Measurements from ENCODE around the gene GPC5. TPM values are rescaled to one million over a fixed set of nuclear protein-coding genes. Genes with fewer than 3 reads are reported as not detected.

Gene GPC5
- total RNA-seq, 4 donors from 2014 or later: 0.24 to 30.8 (median 1.8) TPM; not detected in 1

GRCh38 chr13:92412996-92413395 is 1014.6 kb downstream of the GPC5 start:
- TF ChIP-seq POLR2A (IDR thresholded peaks at IDR 0.05): no peak
- TF ChIP-seq CTCF (IDR thresholded peaks at IDR 0.05): no peak
- H3K27me3 ChIP-seq: no peaks in the 10 kb centered on the region
- intact Hi-C loops (cut with DNase I; ENCODE audit: low total_unique reads): no loop called here
- H3K4me3 ChIP-seq: no peak overlapping the region
- H3K36me3 ChIP-seq: no peaks in the 10 kb centered on the region
- H3K27ac ChIP-seq: no peak overlapping the region
- H3K4me1 ChIP-seq: no peaks in the 10 kb centered on the region
- no peak for DNase-seq
- no peaks in the 10 kb centered on the region for H3K9me3 ChIP-seq

- Histone ChIP-seq H3K27ac (no peak overlapping the region), H3K36me3 (no peaks in the 10 kb centered on the region), H3K4me3 (no peak overlapping the region), H3K4me1 (no peaks in the 10 kb centered on the region), H3K9me3 (no peaks in the 10 kb centered on the region), H3K27me3 (no peaks in the 10 kb centered on the region)
- no peak for DNase-seq
- intact Hi-C loops (cut with DNase I; ENCODE audit: low total_unique reads): no loop called here
- TF ChIP-seq POLR2A (IDR thresholded peaks at IDR 0.05): no peak
- no peak for TF ChIP-seq CTCF (IDR thresholded peaks at IDR 0.05)
Measured at GRCh38 chr13:92413452-92413851, 1015.0 kb downstream of the GPC5 start.

- no peak overlapping the region for H3K4me3 ChIP-seq
- H3K27ac ChIP-seq: no peak overlapping the region
- no peaks in the 10 kb centered on the region for H3K36me3 ChIP-seq
- no peaks in the 10 kb centered on the region for H3K9me3 ChIP-seq
- no peaks in the 10 kb centered on the region for H3K4me1 ChIP-seq
- no peak for DNase-seq
- TF ChIP-seq POLR2A (IDR thresholded peaks at IDR 0.05): no peak
- no peak for TF ChIP-seq CTCF (IDR thresholded peaks at IDR 0.05)
- intact Hi-C loops (cut with DNase I; ENCODE audit: low total_unique reads): no loop called here
- H3K27me3 ChIP-seq: no peaks in the 10 kb centered on the region
Measured at GRCh38 chr13:92414851-92415250, 1016.4 kb downstream of the GPC5 start.

GRCh38 chr13:92415781-92416180 is 1017.4 kb downstream of the GPC5 start:
- no peaks in the 10 kb centered on the region for H3K4me1 ChIP-seq
- no peaks in the 10 kb centered on the region for H3K27me3 ChIP-seq
- intact Hi-C loops (cut with DNase I; ENCODE audit: low total_unique reads): no loop called here
- no peak for DNase-seq
- no peaks in the 10 kb centered on the region for H3K36me3 ChIP-seq
- no peaks in the 10 kb centered on the region for H3K9me3 ChIP-seq
- TF ChIP-seq POLR2A (IDR thresholded peaks at IDR 0.05) (no peak), CTCF (IDR thresholded peaks at IDR 0.05) (no peak)
- H3K27ac ChIP-seq: no peak overlapping the region
- no peak overlapping the region for H3K4me3 ChIP-seq

GRCh38 chr13:92418818-92419412 is 1020.5 kb downstream of the GPC5 start:
- TF ChIP-seq POLR2A (IDR thresholded peaks at IDR 0.05) (no peak), CTCF (IDR thresholded peaks at IDR 0.05) (no peak)
- intact Hi-C loops (cut with DNase I; ENCODE audit: low total_unique reads): no loop called here
- no peaks in the 10 kb centered on the region for H3K9me3 ChIP-seq
- H3K27me3 ChIP-seq: no peaks in the 10 kb centered on the region
- no peak for DNase-seq
- H3K4me1 ChIP-seq: no peaks in the 10 kb centered on the region
- no peak overlapping the region for H3K27ac ChIP-seq
- no peak overlapping the region for H3K4me3 ChIP-seq
- H3K36me3 ChIP-seq: no peaks in the 10 kb centered on the region

All from uterus (tissue), 4 donors.